Keratinocyte (primary cell): ENCODE measurements around the gene DOK5. TPM values are rescaled to one million over a fixed set of nuclear protein-coding genes. Genes with fewer than 3 reads are reported as not detected.

ENCODE experiments used
- DNase-seq: peaks from one replicate; pipeline ENCODE4 v3.0.0-alpha.2; 2011; ENCODE audit warnings: low read depth, missing footprints, low spot score
- FAIRE-seq: peaks from 2 replicates; lab custom pipeline; 2011; peaks lifted over from hg19 to GRCh38; lab: Jason Lieb, UNC
- H2AFZ ChIP-seq: 2 replicates; pipeline ENCODE4 v1.6.0; 2012; ENCODE audit warnings: low read length, control low read depth, inconsistent platforms; ENCODE audit not compliant: control insufficient read depth
- H3K27ac ChIP-seq: 2 replicates; pipeline ENCODE4 v1.5.1; 2011; ENCODE audit warnings: low read length; ENCODE audit not compliant: control insufficient read depth, insufficient read depth
- H3K27me3 ChIP-seq: 3 replicates; pipeline ENCODE4 v1.6.0; 2011; ENCODE audit warnings: low read length; ENCODE audit not compliant: control insufficient read depth, insufficient read depth; ENCODE audit errors: extremely low read depth
- H3K36me3 ChIP-seq, 2 experiments: 2 replicates in 1 of 2; 3 replicates in 1 of 2; pipeline ENCODE4 v1.5.1; 2011; ENCODE audit warnings: low read length in 2 of 2, mild to moderate bottlenecking in 1 of 2; ENCODE audit not compliant: control insufficient read depth in 2 of 2, insufficient read depth in 2 of 2; ENCODE audit errors: extremely low read depth in 1 of 2
- H3K4me1 ChIP-seq: 3 replicates; pipeline ENCODE4 v1.5.1; 2011; ENCODE audit warnings: low read length; ENCODE audit not compliant: control insufficient read depth, insufficient read depth; ENCODE audit errors: extremely low read depth
- H3K4me2 ChIP-seq: 3 replicates; pipeline ENCODE4 v1.6.0; 2011; ENCODE audit warnings: low read depth, low read length; ENCODE audit not compliant: control insufficient read depth, insufficient read depth; ENCODE audit errors: extremely low read depth
- H3K4me3 ChIP-seq, 3 experiments: fragments of 200-600 bp in 1 of 3; sonication (generic) in 1 of 3; 2 replicates in 2 of 3; 3 replicates in 1 of 3; pipeline ENCODE4 v1.5.1; 2011 to 2016; ENCODE audit warnings: low read length in 3 of 3, mild to moderate bottlenecking in 3 of 3, control low read depth in 2 of 3, inconsistent platforms in 1 of 3, low read depth in 1 of 3, mixed read lengths in 1 of 3, mixed run types in 1 of 3, moderate library complexity in 1 of 3; ENCODE audit not compliant: control insufficient read depth in 2 of 3, insufficient read depth in 2 of 3; ENCODE audit errors: extremely low read depth in 1 of 3
- H3K79me2 ChIP-seq: 2 replicates; pipeline ENCODE4 v1.6.0; 2012; ENCODE audit warnings: low read length; ENCODE audit not compliant: control insufficient read depth, insufficient read depth
- H3K9ac ChIP-seq: 3 replicates; pipeline ENCODE4 v1.6.0; 2011; ENCODE audit warnings: low read length; ENCODE audit not compliant: control insufficient read depth, insufficient read depth; ENCODE audit errors: extremely low read depth
- H3K9me1 ChIP-seq: 3 replicates; pipeline ENCODE4 v1.6.0; 2011; ENCODE audit warnings: low read length; ENCODE audit not compliant: control insufficient read depth, insufficient read depth; ENCODE audit errors: extremely low read depth
- H3K9me3 ChIP-seq: 2 replicates; pipeline ENCODE4 v1.5.1; 2012; ENCODE audit warnings: low read depth, low read length; ENCODE audit not compliant: control insufficient read depth
- H4K20me1 ChIP-seq: 3 replicates; pipeline ENCODE4 v1.6.0; 2011; ENCODE audit warnings: low read length; ENCODE audit not compliant: control insufficient read depth, insufficient read depth; ENCODE audit errors: extremely low read depth
- CTCF ChIP-seq, 3 experiments: IDR thresholded peaks in 1 of 3; conservative IDR thresholded peaks in 1 of 3; optimal IDR thresholded peaks in 1 of 3; 2 replicates in 2 of 3; 3 replicates in 1 of 3; pipeline versions ENCODE3 to v1.5.1; 2011; ENCODE audit warnings: low read length in 3 of 3, mild to moderate bottlenecking in 3 of 3, moderate library complexity in 2 of 3, control low read depth in 1 of 3, inconsistent platforms in 1 of 3; ENCODE audit not compliant: insufficient read depth in 2 of 3; ENCODE audit errors: extremely low read depth in 1 of 3
- EZH2 ChIP-seq: IDR thresholded peaks from one replicate; pipeline ENCODE4 v1.6.1; 2012; ENCODE audit warnings: inconsistent platforms, mild to moderate bottlenecking, low read length, moderate library complexity
- dilution Hi-C: fragments of 300-500 bp; cut with MboI; formaldehyde crosslinking; loops from one replicate; pipeline ENCODE4 v1.7.0; 2020; ENCODE audit warnings: low sequenced_read_pairs; ENCODE audit not compliant: extremely low pct_ligation_motif_present
- polyA plus RNA-seq, 5 experiments: library from polyadenylated mRNA; depleted of rRNA in 3 of 5; stranded (reverse) in 3 of 5; stranded (forward) in 1 of 5; unstranded in 1 of 5; fragments of >200 nt; gene quantifications; 1 replicate in 1 of 5; 2 replicates in 3 of 5; 3 replicates in 1 of 5; pipeline versions ENCODE4 v1.2.1 to v1.2.3, GENCODE V29; 2011 to 2012; ENCODE audit warnings: missing spikeins in 2 of 5, low read depth in 1 of 5, low replicate concordance in 1 of 5

The DOK5 gene
- polyA plus RNA-seq, 1 donor (not counting 4 experiments of a cell fraction or from before 2014, with no cell fraction given) = not detected

GRCh38 chr20:54630582-54630981 lies 155.2 kb downstream of the DOK5 start:
- no peak for FAIRE-seq
- H3K9ac ChIP-seq = no peak overlapping the region
- no peaks in the 10 kb centered on the region for H3K9me1 ChIP-seq
- no peak overlapping the region for H3K4me3 ChIP-seq
- no peaks in the 10 kb centered on the region for H3K4me1 ChIP-seq
- H3K4me2 ChIP-seq = no peak overlapping the region
- TF ChIP-seq EZH2 = no peak
- TF ChIP-seq CTCF (optimal IDR thresholded peaks at IDR 0.05 in 1 of 3, IDR thresholded peaks at IDR 0.05 in 1 of 3, conservative IDR thresholded peaks at IDR 0.05 in 1 of 3; ENCODE audit: extremely low read depth in 1 of 3, insufficient read depth in 2 of 3, low read length in 3 of 3) = no peak
- H3K36me3 ChIP-seq = no peaks in the 10 kb centered on the region
- dilution Hi-C loops = no loop called here
- H4K20me1 ChIP-seq = no peaks in the 10 kb centered on the region
- H3K79me2 ChIP-seq = no peaks in the 10 kb centered on the region
- H3K27ac ChIP-seq = no peak overlapping the region
- no peaks in the 10 kb centered on the region for H3K27me3 ChIP-seq
- no peaks in the 10 kb centered on the region for H3K9me3 ChIP-seq
- no peak overlapping the region for H2AFZ ChIP-seq
- no peak for DNase-seq

GRCh38 chr20:54631059-54631458 lies 155.7 kb downstream of the DOK5 start:
- DNase-seq (no peak), FAIRE-seq (no peak)
- TF ChIP-seq EZH2 = no peak
- TF ChIP-seq CTCF (optimal IDR thresholded peaks at IDR 0.05 in 1 of 3, IDR thresholded peaks at IDR 0.05 in 1 of 3, conservative IDR thresholded peaks at IDR 0.05 in 1 of 3; ENCODE audit: extremely low read depth in 1 of 3, insufficient read depth in 2 of 3, low read length in 3 of 3) = no peak
- H3K9me1 ChIP-seq = no peaks in the 10 kb centered on the region
- H3K9me3 ChIP-seq = no peaks in the 10 kb centered on the region
- H3K4me1 ChIP-seq = no peaks in the 10 kb centered on the region
- dilution Hi-C loops = no loop called here
- no peak overlapping the region for H2AFZ ChIP-seq
- H3K36me3 ChIP-seq = no peaks in the 10 kb centered on the region
- H3K4me3 ChIP-seq = no peak overlapping the region
- H3K27me3 ChIP-seq = no peaks in the 10 kb centered on the region
- no peak overlapping the region for H3K4me2 ChIP-seq
- no peak overlapping the region for H3K27ac ChIP-seq
- no peaks in the 10 kb centered on the region for H3K79me2 ChIP-seq
- H3K9ac ChIP-seq = no peak overlapping the region
- H4K20me1 ChIP-seq = no peaks in the 10 kb centered on the region
